HG03432 (cell line): ENCODE measurements around the gene COL11A2.

ENCODE experiments used
- ATAC-seq: cut with Tn5 transposase; IDR thresholded peaks from one replicate; pipeline ENCODE4 v1.9.1; 2021; ENCODE audit warnings: mild to moderate bottlenecking, moderate library complexity; ENCODE audit not compliant: unreplicated experiment

Gene COL11A2

GRCh38 chr6:33120001-33120400, 72.3 kb downstream of the COL11A2 start:
- no peak for ATAC-seq

DNA sequence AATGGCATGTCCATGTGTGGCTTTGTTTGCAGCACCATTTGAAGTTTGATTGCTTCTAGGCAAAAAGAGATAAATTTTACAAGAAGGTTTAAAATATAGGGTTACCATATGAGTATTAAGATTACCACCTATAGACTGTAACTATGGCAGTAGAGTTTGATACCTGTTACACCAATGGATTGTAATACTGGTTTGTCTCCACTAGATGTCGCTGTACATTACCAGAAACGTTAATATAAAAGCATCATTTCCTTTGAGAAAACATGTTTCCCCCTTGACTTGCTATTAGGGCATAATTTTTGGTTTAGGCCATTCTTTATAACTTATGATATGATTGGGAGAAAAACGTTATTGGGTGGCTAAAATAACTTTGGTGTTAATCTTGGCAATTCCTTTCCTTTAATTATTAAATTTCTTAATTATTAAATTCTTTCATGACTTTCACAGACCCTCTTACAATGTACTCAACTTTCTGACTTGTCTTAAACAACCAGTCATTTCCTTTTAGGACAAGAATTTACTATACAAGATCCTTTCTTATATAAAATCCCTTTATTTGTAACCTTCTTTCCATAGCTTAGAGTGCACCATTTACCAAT, 73.6 kb downstream of the COL11A2 start:
- ATAC-seq: no peak

DNA sequence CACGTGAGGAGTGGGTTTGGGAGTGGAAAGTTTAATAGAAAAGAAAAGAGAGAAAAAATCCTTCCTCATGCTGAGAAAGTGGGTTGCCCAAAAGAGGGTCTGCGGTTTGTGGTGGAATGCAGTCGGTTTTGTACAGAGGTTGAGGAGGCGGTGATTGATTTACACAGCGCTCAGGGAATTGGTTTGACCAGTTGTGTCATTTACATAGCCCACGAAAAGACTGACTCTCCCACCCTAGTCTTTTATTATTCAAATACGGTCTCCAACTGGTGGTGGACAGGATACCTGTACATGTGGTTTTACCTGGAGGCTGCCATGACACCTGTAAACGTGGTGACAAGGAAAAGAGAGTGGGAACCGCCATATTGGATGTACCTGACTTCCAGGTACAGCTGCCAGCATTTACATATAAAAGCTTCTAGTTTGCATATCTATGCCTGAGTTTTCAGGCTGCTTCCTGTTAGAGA, 74.4 kb downstream of the COL11A2 start:
- ATAC-seq: no peak

GRCh38 chr6:33116841-33117711, 75.2 kb downstream of the COL11A2 start:
- ATAC-seq: no peak

DNA sequence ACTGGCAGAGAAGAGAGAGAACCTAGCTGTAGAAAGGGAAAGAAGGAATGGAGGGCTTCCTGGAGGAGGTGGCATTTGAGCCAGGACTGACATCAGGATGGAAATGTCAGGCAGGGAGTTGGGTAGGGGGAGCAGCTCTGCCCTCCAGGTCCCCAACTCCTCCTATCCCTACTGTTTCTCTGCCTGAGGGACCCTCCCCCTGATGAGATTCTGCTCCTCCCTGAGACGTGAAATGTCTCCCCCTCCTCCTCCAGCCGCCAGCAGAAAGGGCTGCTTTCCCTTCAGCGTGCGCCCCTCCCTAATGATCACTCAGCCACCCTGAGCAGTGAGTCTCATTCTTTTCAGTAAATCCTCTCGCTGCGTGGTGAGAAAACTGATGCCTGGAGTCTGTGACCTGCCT, 75.8 kb downstream of the COL11A2 start:
- no peak for ATAC-seq

DNA sequence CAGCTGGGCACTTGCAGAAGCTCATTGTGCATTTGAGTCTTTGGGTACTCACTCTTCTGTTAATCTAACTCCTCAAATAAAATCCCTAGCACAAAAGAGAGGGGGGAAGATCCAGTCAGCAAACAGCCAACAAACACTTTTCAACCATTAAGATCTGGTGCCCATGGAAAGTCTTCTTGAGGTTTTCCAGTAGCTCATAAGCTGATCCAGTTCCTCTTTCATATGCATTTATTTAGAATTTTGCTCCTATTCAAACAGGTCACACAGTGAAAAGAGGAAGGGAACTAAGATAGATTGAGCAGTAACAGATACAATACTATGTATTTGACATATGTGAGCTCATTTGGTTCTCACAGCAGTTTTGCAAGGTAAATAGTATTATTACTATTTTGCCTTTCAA, 77.9 kb downstream of the COL11A2 start:
- no peak for ATAC-seq

GRCh38 chr6:33113755-33114154, 78.5 kb downstream of the COL11A2 start:
- no peak for ATAC-seq
